ENCODE results near the gene TSPY1.
"Not testable (repeated sequence)": the region's sequence is repeated elsewhere in the genome, so short reads cannot be mapped to it uniquely, and the experiment has no call there.

The TSPY1 gene, protein sequence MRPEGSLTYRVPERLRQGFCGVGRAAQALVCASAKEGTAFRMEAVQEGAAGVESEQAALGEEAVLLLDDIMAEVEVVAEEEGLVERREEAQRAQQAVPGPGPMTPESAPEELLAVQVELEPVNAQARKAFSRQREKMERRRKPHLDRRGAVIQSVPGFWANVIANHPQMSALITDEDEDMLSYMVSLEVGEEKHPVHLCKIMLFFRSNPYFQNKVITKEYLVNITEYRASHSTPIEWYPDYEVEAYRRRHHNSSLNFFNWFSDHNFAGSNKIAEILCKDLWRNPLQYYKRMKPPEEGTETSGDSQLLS

DNA sequence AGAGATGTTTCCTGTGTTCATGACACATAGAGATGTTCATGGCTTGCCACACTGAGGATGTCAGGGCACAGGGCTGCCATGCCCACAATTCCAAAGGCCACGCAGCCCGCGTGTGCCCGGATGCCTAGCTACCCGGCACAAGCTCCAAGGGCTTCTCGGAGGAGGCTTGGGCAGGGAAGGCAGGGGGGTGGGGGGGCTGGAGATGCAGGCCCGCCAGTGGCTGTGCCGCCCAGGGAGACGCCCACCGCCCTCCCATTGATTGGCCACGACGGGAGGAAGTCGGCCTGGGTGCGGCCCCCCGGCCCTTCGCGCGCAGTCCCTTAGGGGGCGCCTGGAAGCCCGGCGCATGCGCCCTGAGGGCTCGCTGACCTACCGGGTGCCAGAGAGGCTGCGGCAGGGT, at the start of gene TSPY1:
Gene TSPY1, plus strand, starts transcription at position 301 of the 400 bp plus-strand sequence. Its CDS starts 46 bp downstream, at position 347.
- DNase-seq, result not testable (repeated sequence)

DNA sequence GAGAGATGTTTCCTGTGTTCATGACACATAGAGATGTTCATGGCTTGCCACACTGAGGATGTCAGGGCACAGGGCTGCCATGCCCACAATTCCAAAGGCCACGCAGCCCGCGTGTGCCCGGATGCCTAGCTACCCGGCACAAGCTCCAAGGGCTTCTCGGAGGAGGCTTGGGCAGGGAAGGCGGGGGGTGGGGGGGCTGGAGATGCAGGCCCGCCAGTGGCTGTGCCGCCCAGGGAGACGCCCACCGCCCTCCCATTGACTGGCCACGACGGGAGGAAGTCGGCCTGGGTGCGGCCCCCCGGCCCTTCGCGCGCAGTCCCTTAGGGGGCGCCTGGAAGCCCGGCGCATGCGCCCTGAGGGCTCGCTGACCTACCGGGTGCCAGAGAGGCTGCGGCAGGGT, 20.2 kb downstream of the TSPY1 start, which contains the start of gene TSPY9:
Gene TSPY9, plus strand, starts transcription at position 301 of the 400 bp plus-strand sequence. Its CDS starts 46 bp downstream, at position 347.
- not testable (repeated sequence) for DNase-seq

DNA sequence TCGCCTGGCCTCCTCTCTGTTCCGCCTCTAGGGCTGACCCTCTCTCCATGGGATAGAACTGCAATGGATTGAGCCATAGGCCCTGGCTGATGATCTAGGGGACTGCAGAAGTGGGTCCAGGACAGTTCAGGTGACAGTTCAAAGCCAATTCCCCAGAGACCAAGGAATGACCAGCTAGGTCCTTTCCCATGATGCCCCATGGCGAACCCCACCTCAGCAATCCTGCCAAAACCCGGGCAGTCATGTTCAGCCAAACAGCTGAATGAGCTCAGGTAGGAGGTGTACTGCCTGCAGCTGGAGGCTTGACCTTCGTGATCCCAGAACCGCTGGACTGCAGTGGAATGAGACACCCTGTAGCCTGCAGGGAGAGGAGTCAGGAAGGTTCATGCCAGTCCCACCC, 37.6 kb downstream of the TSPY1 start:
- not testable (repeated sequence) for DNase-seq

DNA sequence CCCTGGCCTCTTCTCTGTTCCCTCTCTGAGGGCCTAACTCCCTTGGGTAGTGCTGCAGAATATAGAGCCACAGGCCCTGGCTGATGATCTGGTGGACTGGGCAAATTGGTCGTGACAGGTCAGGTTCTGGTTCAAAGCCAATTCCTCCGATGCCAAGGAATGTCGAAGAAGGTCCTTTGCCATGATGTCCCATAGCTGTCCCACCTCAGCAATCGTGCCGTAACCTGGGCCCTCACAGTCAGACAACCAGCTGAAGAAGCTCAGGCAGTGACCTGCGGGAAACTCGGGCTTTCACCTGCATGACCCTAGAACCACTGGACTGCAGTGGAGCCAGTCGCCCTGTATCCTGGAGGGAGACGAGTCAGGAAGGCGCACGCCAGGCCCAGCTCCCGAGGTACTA, 49.5 kb downstream of the TSPY1 start:
- not testable (repeated sequence) for DNase-seq
